Hepatocyte (in vitro differentiated cells): Measurements from ENCODE around the gene OPCML. TPM values are rescaled to one million over a fixed set of nuclear protein-coding genes. Genes with fewer than 3 reads are reported as not detected.

ENCODE experiments used
- DNase-seq: peaks from one replicate; pipeline ENCODE4 v3.0.0-alpha.2; 2016; ENCODE audit warnings: low spot score
- H2AFZ ChIP-seq: fragments of 200-600 bp; sonication (generic); 2 replicates; pipeline ENCODE4 v1.6.0; 2016; ENCODE audit warnings: antibody characterized with exemption, mild to moderate bottlenecking
- H3K27ac ChIP-seq: fragments of 200-600 bp; sonication (generic); 2 replicates; pipeline ENCODE4 v1.5.1; 2016; ENCODE audit warnings: mild to moderate bottlenecking
- H3K27me3 ChIP-seq: fragments of 200-600 bp; sonication (generic); 2 replicates; pipeline ENCODE4 v1.6.1; 2016
- H3K36me3 ChIP-seq: fragments of 200-600 bp; sonication (generic); replicated peaks from 2 replicates; pipeline ENCODE4 v1.5.1; 2016; ENCODE audit warnings: low read depth; ENCODE audit not compliant: insufficient read depth
- H3K4me1 ChIP-seq: fragments of 200-600 bp; sonication (generic); 2 replicates; pipeline ENCODE4 v1.5.1; 2016; ENCODE audit warnings: mild to moderate bottlenecking, moderate library complexity; ENCODE audit not compliant: insufficient read depth
- H3K4me2 ChIP-seq: fragments of 200-600 bp; sonication (generic); 2 replicates; pipeline ENCODE4 v1.6.0; 2016
- H3K4me3 ChIP-seq: fragments of 200-600 bp; sonication (generic); 2 replicates; pipeline ENCODE4 v1.5.1; 2016; ENCODE audit warnings: mild to moderate bottlenecking
- H3K79me2 ChIP-seq: fragments of 200-600 bp; sonication (generic); 2 replicates; pipeline ENCODE4 v1.6.0; 2017; ENCODE audit warnings: mild to moderate bottlenecking
- H3K9me2 ChIP-seq: fragments of 200-600 bp; sonication (generic); replicated peaks from 2 replicates; pipeline ENCODE4 v1.6.0; 2017; ENCODE audit warnings: mild to moderate bottlenecking; ENCODE audit not compliant: insufficient read depth
- H3K9me3 ChIP-seq: fragments of 200-600 bp; sonication (generic); 2 replicates; pipeline ENCODE4 v1.5.1; 2016; ENCODE audit warnings: low read depth, mild to moderate bottlenecking
- H4K20me1 ChIP-seq: fragments of 200-600 bp; sonication (generic); 2 replicates; pipeline ENCODE4 v1.6.0; 2016; ENCODE audit warnings: mild to moderate bottlenecking; ENCODE audit not compliant: insufficient read depth, poor library complexity, severe bottlenecking
- CTCF ChIP-seq: fragments of 200-600 bp; sonication (generic); IDR thresholded peaks from 2 replicates; pipeline ENCODE4 v1.5.1; 2016; ENCODE audit warnings: antibody characterized with exemption, mild to moderate bottlenecking; ENCODE audit not compliant: poor library complexity
- EZH2 ChIP-seq: fragments of 200-600 bp; sonication (generic); IDR thresholded peaks from 2 replicates; pipeline ENCODE4 v1.6.1; 2016; ENCODE audit warnings: antibody characterized with exemption, mild to moderate bottlenecking, borderline replicate concordance
- EZH2phosphoT487 ChIP-seq: fragments of 200-600 bp; sonication (generic); IDR thresholded peaks from one replicate; pipeline ENCODE4 v1.6.1; 2018; ENCODE audit warnings: antibody characterized with exemption, mild to moderate bottlenecking, low read depth, moderate library complexity; ENCODE audit not compliant: unreplicated experiment, severe bottlenecking
- WGBS: methylation state at CpG from one replicate; pipeline ENCODE4 v1.1.6; 2016; ENCODE audit warnings: low lambda C conversion rate; ENCODE audit errors: missing lambda C conversion rate; 5-methylcytosine and 5-hydroxymethylcytosine counted together
- polyA plus RNA-seq: library from polyadenylated mRNA; unstranded; fragments of >200 nt; fragmentation: Nextera tagmentation; extraction: Ambion mirVana; gene quantifications from 2 replicates; pipeline ENCODE4 v1.2.1, GENCODE V29; 2016
- total RNA-seq: library from RNA; depleted of rRNA; stranded (reverse); fragments of >200 nt; gene quantifications from 2 replicates; pipeline ENCODE4 v1.2.3, GENCODE V29; 2014

OPCML gene
- total and polyA plus RNA-seq, 2 experiments from 2014 or later, result 0.37 to 0.98 TPM

GRCh38 chr11:132685174-132685611 is 847.1 kb downstream of the OPCML start:
- Histone ChIP-seq H3K79me2 (no peaks in the 10 kb centered on the region), H2AFZ (no peak overlapping the region), H3K9me2 (no peaks in the 10 kb centered on the region), H3K27me3 (peaks cover 13% of the 10 kb centered on the region), H3K4me1 (no peaks in the 10 kb centered on the region), H3K4me3 (no peak overlapping the region), H3K9me3 (no peaks in the 10 kb centered on the region), H3K27ac (no peak overlapping the region), H3K4me2 (no peak overlapping the region), H4K20me1 (no peaks in the 10 kb centered on the region), H3K36me3 (no peaks in the 10 kb centered on the region)
- 65% methylated on average over 3 of the region's 3 CpGs for whole genome bisulfite sequencing
- no peak for DNase-seq
- TF ChIP-seq EZH2phosphoT487 (no peak), EZH2 (no peak), CTCF (no peak)

- H3K4me2 ChIP-seq, result no peak overlapping the region
- no peaks in the 10 kb centered on the region for H3K79me2 ChIP-seq
- TF ChIP-seq EZH2phosphoT487, result no peak
- no peak for TF ChIP-seq EZH2
- no peak for TF ChIP-seq CTCF
- peaks cover 8% of the 10 kb centered on the region for H3K27me3 ChIP-seq
- H3K9me3 ChIP-seq, result no peaks in the 10 kb centered on the region
- no peak overlapping the region for H3K4me3 ChIP-seq
- H3K4me1 ChIP-seq, result no peaks in the 10 kb centered on the region
- H2AFZ ChIP-seq, result no peak overlapping the region
- no peaks in the 10 kb centered on the region for H3K36me3 ChIP-seq
- H4K20me1 ChIP-seq, result no peaks in the 10 kb centered on the region
- WGBS, result 95% methylated on average over 2 of the region's 2 CpGs
- H3K27ac ChIP-seq, result no peak overlapping the region
- H3K9me2 ChIP-seq, result no peaks in the 10 kb centered on the region
- DNase-seq, result peak; percentile 27
Measured at GRCh38 chr11:132683602-132684001, 848.7 kb downstream of the OPCML start.

GRCh38 chr11:132681971-132682370 is 850.3 kb downstream of the OPCML start:
- Histone ChIP-seq H3K4me3 (no peak overlapping the region), H3K4me2 (no peak overlapping the region), H3K79me2 (no peaks in the 10 kb centered on the region), H4K20me1 (no peaks in the 10 kb centered on the region), H2AFZ (no peak overlapping the region), H3K27me3 (peaks cover 5% of the 10 kb centered on the region), H3K27ac (no peak overlapping the region), H3K36me3 (no peaks in the 10 kb centered on the region), H3K9me2 (no peaks in the 10 kb centered on the region), H3K9me3 (no peaks in the 10 kb centered on the region), H3K4me1 (no peaks in the 10 kb centered on the region)
- TF ChIP-seq EZH2phosphoT487, result no peak
- TF ChIP-seq CTCF, result no peak
- TF ChIP-seq EZH2, result no peak
- WGBS, result 73% methylated on average over 7 of the region's 7 CpGs
- no peak for DNase-seq

GRCh38 chr11:132680584-132680983 is 851.7 kb downstream of the OPCML start:
- Histone ChIP-seq H3K27me3 (no peaks in the 10 kb centered on the region), H2AFZ (no peak overlapping the region), H3K4me2 (no peak overlapping the region), H3K9me2 (no peaks in the 10 kb centered on the region), H3K27ac (no peak overlapping the region), H3K79me2 (no peaks in the 10 kb centered on the region), H4K20me1 (no peaks in the 10 kb centered on the region), H3K36me3 (no peaks in the 10 kb centered on the region), H3K4me1 (no peaks in the 10 kb centered on the region), H3K4me3 (no peak overlapping the region), H3K9me3 (no peaks in the 10 kb centered on the region)
- WGBS, result 97% methylated on average over 12 of the region's 12 CpGs
- TF ChIP-seq EZH2phosphoT487 (no peak), CTCF (no peak), EZH2 (no peak)
- no peak for DNase-seq
